GM12878 (cell line): Measurements from ENCODE around the gene CASK. TPM values are rescaled to one million over a fixed set of nuclear protein-coding genes. Genes with fewer than 3 reads are reported as not detected.

Source experiments
- ATAC-seq: fragments of 200-7000 bp; cut with Tn5 transposase; 3 replicates; pipeline ENCODE4 v1.9.1; 2020; ENCODE audit warnings: mild to moderate bottlenecking, moderate library complexity
- BruUV-seq: library from RNA; stranded (reverse); fragments of 400-500 nt; replicated peaks from 2 replicates; lab custom pipeline; 2021; lab: Mats Ljungman, UMichigan
- CTCF ChIA-PET: fragments of 300-600 bp; sonication (Branson Sonifier 250); formaldehyde crosslinking; extraction: SDS; loops from one replicate; lab custom pipeline; 2021; ENCODE audit warnings: inconsistent platforms; lab: Yijun Ruan, JAX
- POLR2A ChIA-PET: fragments of 350-600 bp; formaldehyde crosslinking; extraction: SDS; loops from one replicate; lab custom pipeline; 2021; ENCODE audit warnings: inconsistent platforms; lab: Charles Lee
- RAD21 ChIA-PET: fragments of 300-600 bp; sonication (Branson Sonifier 250); formaldehyde crosslinking; loops from one replicate; lab custom pipeline; 2023; ENCODE audit warnings: antibody characterized with exemption; ENCODE audit not compliant: unreplicated experiment; lab: Charles Lee
- SMC1A ChIA-PET: fragments of 300-600 bp; sonication (Branson Sonifier 250); formaldehyde crosslinking; loops from one replicate; lab custom pipeline; 2023; ENCODE audit not compliant: unreplicated experiment, uncharacterized antibody; lab: Charles Lee
- DNase-seq: peaks from one replicate; pipeline ENCODE4 v3.0.0-alpha.2; 2011; ENCODE audit warnings: low read depth, low spot score
- FAIRE-seq: peaks from 3 replicates; lab custom pipeline; 2011; peaks lifted over from hg19 to GRCh38; lab: Jason Lieb, UNC
- H2AFZ ChIP-seq: 2 replicates; pipeline ENCODE4 v1.6.0; 2011; ENCODE audit warnings: low read depth, low read length, control low read depth; ENCODE audit not compliant: control insufficient read depth
- H3K27ac ChIP-seq: 2 replicates; pipeline ENCODE4 v1.5.1; 2011; ENCODE audit warnings: control low read depth; ENCODE audit not compliant: control insufficient read depth, insufficient read depth
- H3K27me3 ChIP-seq, 2 experiments: replicated peaks in 1 of 2; 2 replicates each; pipeline versions ENCODE4 v1.6.0 to v1.6.1; 2011; ENCODE audit warnings: low read length in 1 of 2; ENCODE audit not compliant: control insufficient read depth in 2 of 2, insufficient read depth in 2 of 2
- H3K36me3 ChIP-seq, 2 experiments: 2 replicates each; pipeline ENCODE4 v1.5.1; 2011; ENCODE audit warnings: low read length in 1 of 2; ENCODE audit not compliant: control insufficient read depth in 2 of 2, insufficient read depth in 2 of 2
- H3K4me1 ChIP-seq: 2 replicates; pipeline ENCODE4 v1.6.1; 2011; ENCODE audit warnings: mild to moderate bottlenecking, low read length, moderate library complexity, mixed read lengths; ENCODE audit not compliant: control insufficient read depth, insufficient read depth
- H3K4me2 ChIP-seq: 2 replicates; pipeline ENCODE4 v1.6.0; 2011; ENCODE audit warnings: control low read depth; ENCODE audit not compliant: control insufficient read depth, insufficient read depth
- H3K4me3 ChIP-seq: fragments of 200-600 bp; sonication (generic); 2 replicates; pipeline ENCODE4 v1.5.1; 2016
- H3K79me2 ChIP-seq: 2 replicates; pipeline ENCODE4 v1.6.0; 2011; ENCODE audit warnings: low read length; ENCODE audit not compliant: control insufficient read depth, insufficient read depth
- H3K9ac ChIP-seq: 2 replicates; pipeline ENCODE4 v1.8.0; 2011; ENCODE audit warnings: low read length, control low read depth, mixed read lengths; ENCODE audit not compliant: control insufficient read depth, insufficient read depth
- H3K9me3 ChIP-seq: replicated peaks from 3 replicates; pipeline ENCODE4 v1.5.1; 2011; ENCODE audit warnings: mild to moderate bottlenecking, low read length; ENCODE audit not compliant: control insufficient read depth, insufficient read depth
- H4K20me1 ChIP-seq: 2 replicates; pipeline ENCODE4 v1.6.0; 2011; ENCODE audit not compliant: control insufficient read depth, insufficient read depth
- E2F4 ChIP-seq: IDR thresholded peaks from 2 replicates; pipeline ENCODE4 v1.6.1; 2012; ENCODE audit warnings: low read depth, low read length, improper control_type of control experiment
- FOXK2 ChIP-seq: fragments of 450-650 bp; IDR thresholded peaks from 2 replicates; pipeline ENCODE4 v1.6.1; 2017; ENCODE audit warnings: mild to moderate bottlenecking, moderate library complexity
- HCFC1 ChIP-seq: fragments of 150-350 bp; IDR thresholded peaks from 2 replicates; pipeline ENCODE4 v1.6.1; 2014; ENCODE audit warnings: low read length
- HDAC2 ChIP-seq: fragments of 200-600 bp; sonication (generic); IDR thresholded peaks from 2 replicates; pipeline ENCODE4 v1.6.1; 2017
- HDAC6 ChIP-seq: fragments of 200-600 bp; sonication (generic); IDR thresholded peaks from one replicate; pipeline ENCODE4 v1.8.0; 2017; ENCODE audit warnings: antibody characterized with exemption; ENCODE audit not compliant: unreplicated experiment
- HSF1 ChIP-seq: fragments of 150-350 bp; IDR thresholded peaks from 2 replicates; pipeline ENCODE4 v1.6.1; 2014; ENCODE audit warnings: mild to moderate bottlenecking, low read depth, low read length
- KLF5 ChIP-seq: fragments of 450-650 bp; IDR thresholded peaks from 2 replicates; pipeline ENCODE4 v1.6.1; 2014; ENCODE audit warnings: mild to moderate bottlenecking; ENCODE audit not compliant: partially characterized antibody
- MEF2A ChIP-seq: IDR thresholded peaks from 2 replicates; pipeline ENCODE4 v1.6.1; 2011; ENCODE audit warnings: low read depth, mild to moderate bottlenecking, low read length, moderate library complexity; ENCODE audit not compliant: insufficient read depth
- MTA3 ChIP-seq: IDR thresholded peaks from 2 replicates; pipeline ENCODE4 v1.6.1; 2012; ENCODE audit warnings: low read length, inconsistent platforms, borderline replicate concordance
- PAX8 ChIP-seq: fragments of 450-650 bp; IDR thresholded peaks from 2 replicates; pipeline ENCODE4 v1.6.1; 2017; ENCODE audit warnings: mild to moderate bottlenecking, moderate library complexity
- RB1 ChIP-seq: fragments of 450-650 bp; formaldehyde crosslinking; IDR thresholded peaks from 2 replicates; pipeline ENCODE4 v1.6.1; 2017; ENCODE audit warnings: mild to moderate bottlenecking, borderline replicate concordance
- SIN3A ChIP-seq: IDR thresholded peaks from 2 replicates; pipeline ENCODE4 v1.6.1; 2012; ENCODE audit warnings: low read depth, low read length, improper control_type of control experiment
- SMC3 ChIP-seq: IDR thresholded peaks from 2 replicates; pipeline ENCODE4 v1.6.1; 2011; ENCODE audit warnings: low read length, improper control_type of control experiment, borderline replicate concordance
- STAT3 ChIP-seq: IDR thresholded peaks from 2 replicates; pipeline ENCODE4 v1.6.1; 2011; ENCODE audit warnings: low read depth, low read length, improper control_type of control experiment
- YBX1 ChIP-seq: fragments of 450-650 bp; IDR thresholded peaks from 2 replicates; pipeline ENCODE4 v1.6.1; 2016; ENCODE audit warnings: antibody characterized with exemption
- WGBS: methylation state at CpG from one replicate; pipeline ENCODE4 v1.1.6; 2016; ENCODE audit warnings: low lambda C conversion rate; ENCODE audit not compliant: insufficient replicate concordance, insufficient coverage; ENCODE audit errors: missing lambda C conversion rate; 5-methylcytosine and 5-hydroxymethylcytosine counted together
- in situ Hi-C: fragments of 300-500 bp; cut with MboI; formaldehyde crosslinking; loops from 9 replicates; pipeline ENCODE4 v1.14.3; 2018; ENCODE audit warnings: mixed read lengths
- intact Hi-C: fragments of 100-400 bp; cut with micrococcal nuclease; formaldehyde crosslinking; loops from one replicate; pipeline ENCODE4 v1.14.2; 2022; ENCODE audit not compliant: unreplicated experiment
- polyA plus RNA-seq, 11 experiments: library from polyadenylated mRNA; depleted of rRNA in 4 of 11; unstranded in 6 of 11; stranded (reverse) in 5 of 11; fragments of >200 nt; fragmentation: Nextera tagmentation in 4 of 11; fragmentation: Illumina TruSeq in 1 of 11; extraction: Ambion mirVana in 4 of 11; extraction: Trizol in 1 of 11; gene quantifications; 1 replicate in 1 of 11; 2 replicates in 10 of 11; pipeline versions ENCODE4 v1.2.1 to v1.2.3, GENCODE V29; 2011 to 2016; ENCODE audit warnings: inconsistent platforms in 2 of 11, missing spikeins in 2 of 11, low read depth in 1 of 11
- total RNA-seq, 4 experiments: library from RNA; depleted of rRNA in 3 of 4; stranded (reverse); fragments of >200 nt in 3 of 4; fragmentation: Illumina TruSeq in 1 of 4; extraction: Trizol in 1 of 4; gene quantifications; 2 replicates each; pipeline versions ENCODE4 v1.2.1 to v1.2.3, GENCODE V29; 2013 to 2021
- TF ChIP-seq, protein P1 (sequence below): fragments of 450-650 bp; formaldehyde crosslinking; IDR thresholded peaks from 2 replicates; pipeline ENCODE4 v1.5.0; 2022; ENCODE audit warnings: mild to moderate bottlenecking, missing genetic modification characterization
- TF ChIP-seq, protein P2 (sequence below): fragments of 450-650 bp; formaldehyde crosslinking; IDR thresholded peaks from 2 replicates; pipeline ENCODE4 v1.4.0; 2020; ENCODE audit warnings: mild to moderate bottlenecking, moderate library complexity

Gene CASK
- total and polyA plus RNA-seq, 10 of the 15 experiments (the other 5 are each of a cell fraction or from before 2014, with no cell fraction given): 0.60 to 45.9 (median 4.8) TPM

GRCh38 chrX:41528784-41529183 lies 394.6 kb downstream of the CASK start:
- in situ Hi-C loops: no loop called here
- no peak overlapping the region for H2AFZ ChIP-seq
- RAD21 ChIA-PET: no interaction called here
- CTCF ChIA-PET: no interaction called here
- POLR2A ChIA-PET: no interaction called here
- DNase-seq (no peak), ATAC-seq (no peak), FAIRE-seq (no peak)
- H3K79me2 ChIP-seq: no peaks in the 10 kb centered on the region
- no TSS peak for BruUV-seq
- no peaks in the 10 kb centered on the region for H3K27me3 ChIP-seq
- H3K9ac ChIP-seq: no peak overlapping the region
- H3K9me3 ChIP-seq: no peaks in the 10 kb centered on the region
- H3K4me2 ChIP-seq: no peak overlapping the region
- no peak overlapping the region for H3K4me3 ChIP-seq
- no peak overlapping the region for H3K27ac ChIP-seq
- intact Hi-C loops: no loop called here
- H3K4me1 ChIP-seq: no peaks in the 10 kb centered on the region
- no peaks in the 10 kb centered on the region for H4K20me1 ChIP-seq
- SMC1A ChIA-PET: interaction anchor here (1.1 kb wide), 1 partner anchor 52 kb away, joined by 3 read pairs; no protein-coding TSS in a partner anchor
- WGBS: 31% methylated on average over 7 of the region's 7 CpGs
- peaks cover 0 to 3% of the 10 kb centered on the region in 2 experiments; a peak in 1 of 4 replicates for H3K36me3 ChIP-seq
- TF ChIP-seq FOXK2: no peak
- TF ChIP-seq MTA3: no peak
- no peak for TF ChIP-seq SMC3
- TF ChIP-seq HDAC6: no peak
- TF ChIP-seq PAX8: no peak
- no peak for TF ChIP-seq SIN3A
- no peak for TF ChIP-seq E2F4
- TF ChIP-seq STAT3: no peak
- TF ChIP-seq RB1: no peak
- TF ChIP-seq, protein P1, sequence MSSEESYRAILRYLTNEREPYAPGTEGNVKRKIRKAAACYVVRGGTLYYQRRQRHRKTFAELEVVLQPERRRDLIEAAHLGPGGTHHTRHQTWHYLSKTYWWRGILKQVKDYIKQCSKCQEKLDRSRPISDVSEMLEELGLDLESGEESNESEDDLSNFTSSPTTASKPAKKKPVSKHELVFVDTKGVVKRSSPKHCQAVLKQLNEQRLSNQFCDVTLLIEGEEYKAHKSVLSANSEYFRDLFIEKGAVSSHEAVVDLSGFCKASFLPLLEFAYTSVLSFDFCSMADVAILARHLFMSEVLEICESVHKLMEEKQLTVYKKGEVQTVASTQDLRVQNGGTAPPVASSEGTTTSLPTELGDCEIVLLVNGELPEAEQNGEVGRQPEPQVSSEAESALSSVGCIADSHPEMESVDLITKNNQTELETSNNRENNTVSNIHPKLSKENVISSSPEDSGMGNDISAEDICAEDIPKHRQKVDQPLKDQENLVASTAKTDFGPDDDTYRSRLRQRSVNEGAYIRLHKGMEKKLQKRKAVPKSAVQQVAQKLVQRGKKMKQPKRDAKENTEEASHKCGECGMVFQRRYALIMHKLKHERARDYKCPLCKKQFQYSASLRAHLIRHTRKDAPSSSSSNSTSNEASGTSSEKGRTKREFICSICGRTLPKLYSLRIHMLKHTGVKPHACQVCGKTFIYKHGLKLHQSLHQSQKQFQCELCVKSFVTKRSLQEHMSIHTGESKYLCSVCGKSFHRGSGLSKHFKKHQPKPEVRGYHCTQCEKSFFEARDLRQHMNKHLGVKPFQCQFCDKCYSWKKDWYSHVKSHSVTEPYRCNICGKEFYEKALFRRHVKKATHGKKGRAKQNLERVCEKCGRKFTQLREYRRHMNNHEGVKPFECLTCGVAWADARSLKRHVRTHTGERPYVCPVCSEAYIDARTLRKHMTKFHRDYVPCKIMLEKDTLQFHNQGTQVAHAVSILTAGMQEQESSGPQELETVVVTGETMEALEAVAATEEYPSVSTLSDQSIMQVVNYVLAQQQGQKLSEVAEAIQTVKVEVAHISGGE (CRISPR knock-in tag): no peak
- TF ChIP-seq MEF2A: no peak
- no peak for TF ChIP-seq HDAC2
- TF ChIP-seq KLF5: no peak
- TF ChIP-seq YBX1: no peak
- TF ChIP-seq HSF1: no peak
- no peak for TF ChIP-seq HCFC1
- TF ChIP-seq, protein P2, sequence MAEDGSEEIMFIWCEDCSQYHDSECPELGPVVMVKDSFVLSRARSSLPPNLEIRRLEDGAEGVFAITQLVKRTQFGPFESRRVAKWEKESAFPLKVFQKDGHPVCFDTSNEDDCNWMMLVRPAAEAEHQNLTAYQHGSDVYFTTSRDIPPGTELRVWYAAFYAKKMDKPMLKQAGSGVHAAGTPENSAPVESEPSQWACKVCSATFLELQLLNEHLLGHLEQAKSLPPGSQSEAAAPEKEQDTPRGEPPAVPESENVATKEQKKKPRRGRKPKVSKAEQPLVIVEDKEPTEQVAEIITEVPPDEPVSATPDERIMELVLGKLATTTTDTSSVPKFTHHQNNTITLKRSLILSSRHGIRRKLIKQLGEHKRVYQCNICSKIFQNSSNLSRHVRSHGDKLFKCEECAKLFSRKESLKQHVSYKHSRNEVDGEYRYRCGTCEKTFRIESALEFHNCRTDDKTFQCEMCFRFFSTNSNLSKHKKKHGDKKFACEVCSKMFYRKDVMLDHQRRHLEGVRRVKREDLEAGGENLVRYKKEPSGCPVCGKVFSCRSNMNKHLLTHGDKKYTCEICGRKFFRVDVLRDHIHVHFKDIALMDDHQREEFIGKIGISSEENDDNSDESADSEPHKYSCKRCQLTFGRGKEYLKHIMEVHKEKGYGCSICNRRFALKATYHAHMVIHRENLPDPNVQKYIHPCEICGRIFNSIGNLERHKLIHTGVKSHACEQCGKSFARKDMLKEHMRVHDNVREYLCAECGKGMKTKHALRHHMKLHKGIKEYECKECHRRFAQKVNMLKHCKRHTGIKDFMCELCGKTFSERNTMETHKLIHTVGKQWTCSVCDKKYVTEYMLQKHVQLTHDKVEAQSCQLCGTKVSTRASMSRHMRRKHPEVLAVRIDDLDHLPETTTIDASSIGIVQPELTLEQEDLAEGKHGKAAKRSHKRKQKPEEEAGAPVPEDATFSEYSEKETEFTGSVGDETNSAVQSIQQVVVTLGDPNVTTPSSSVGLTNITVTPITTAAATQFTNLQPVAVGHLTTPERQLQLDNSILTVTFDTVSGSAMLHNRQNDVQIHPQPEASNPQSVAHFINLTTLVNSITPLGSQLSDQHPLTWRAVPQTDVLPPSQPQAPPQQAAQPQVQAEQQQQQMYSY (CRISPR knock-in tag): no peak
